GM21619 (cell line): ENCODE measurements around the gene IL32.

Source experiments
- ATAC-seq: cut with Tn5 transposase; IDR thresholded peaks from one replicate; pipeline ENCODE4 v1.9.1; 2021; ENCODE audit not compliant: unreplicated experiment

The IL32 gene

DNA sequence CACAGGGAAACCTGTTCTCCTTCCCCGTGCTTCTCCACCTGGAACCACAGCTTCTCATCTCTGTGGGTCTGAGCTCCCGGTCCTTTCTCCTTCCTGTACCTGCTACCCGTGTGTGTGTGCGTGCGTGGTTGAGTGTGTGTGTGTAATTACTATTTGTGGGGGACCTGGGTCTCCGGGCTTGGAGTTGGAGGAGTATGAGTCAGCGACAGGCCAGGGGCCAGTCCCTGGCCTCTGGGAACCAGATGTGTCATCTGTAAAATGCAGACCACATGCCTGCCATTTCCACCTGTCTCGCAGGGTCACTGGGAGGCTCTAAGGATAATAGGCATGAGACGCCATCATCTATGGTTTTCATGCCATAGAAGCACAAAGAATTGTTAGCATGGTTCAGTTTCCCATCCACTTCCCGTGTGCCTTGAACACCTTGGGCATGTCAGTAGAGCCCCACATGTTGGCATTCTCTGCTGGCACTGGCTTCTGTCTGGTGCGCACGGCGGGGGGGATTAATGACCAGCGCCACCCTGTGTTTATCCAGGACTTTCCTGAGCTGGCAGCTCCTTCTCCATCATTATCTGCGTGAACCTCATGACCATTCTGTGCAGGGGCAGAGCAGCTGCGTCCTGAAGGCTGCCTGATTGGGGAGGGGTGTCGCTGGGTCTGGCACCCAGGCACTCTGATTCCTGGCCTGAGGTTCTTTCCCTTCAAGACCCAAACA lies 48.5 kb downstream of the IL32 start:
- ATAC-seq = no peak

DNA sequence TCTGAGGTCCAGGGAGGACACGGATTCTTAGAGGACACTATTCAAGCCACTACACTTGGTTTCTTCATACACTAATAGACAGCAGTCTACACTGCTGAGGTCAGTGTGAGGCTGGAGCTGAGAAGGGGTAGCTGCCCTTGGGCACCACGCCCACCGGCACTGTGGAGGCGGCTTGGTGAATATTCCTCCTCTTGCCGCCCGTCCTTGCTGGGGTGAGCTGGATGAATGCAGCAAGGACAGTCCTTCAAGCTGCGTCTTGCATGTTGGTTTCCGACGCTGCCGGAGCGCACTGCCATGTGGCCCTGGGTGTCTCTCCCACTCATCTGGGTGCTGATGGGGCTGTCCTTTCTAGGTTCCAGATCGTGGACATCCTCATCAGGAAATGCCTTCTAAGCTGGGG lies 49.6 kb downstream of the IL32 start:
- ATAC-seq = no peak

DNA sequence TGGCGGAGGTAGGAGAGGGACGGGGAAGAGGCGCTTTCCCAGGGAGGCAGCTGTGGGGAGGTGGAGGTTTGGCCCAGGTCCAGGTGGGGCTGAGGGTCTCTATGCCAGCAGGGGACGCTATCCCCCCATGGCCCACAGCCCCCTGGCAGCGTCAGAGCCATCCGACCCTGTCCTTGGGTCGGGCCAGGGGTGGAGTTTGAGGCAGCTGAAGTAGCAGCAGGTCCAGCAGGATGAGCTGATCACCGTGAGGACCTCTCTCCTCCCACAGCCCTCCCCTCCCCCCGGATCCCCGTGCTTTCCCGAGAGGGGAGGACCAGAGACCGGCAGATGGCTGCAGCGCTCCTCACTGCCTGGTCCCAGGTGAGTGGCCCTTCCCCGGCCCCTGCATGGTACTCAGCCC lies 50.1 kb downstream of the IL32 start:
- no peak for ATAC-seq

DNA sequence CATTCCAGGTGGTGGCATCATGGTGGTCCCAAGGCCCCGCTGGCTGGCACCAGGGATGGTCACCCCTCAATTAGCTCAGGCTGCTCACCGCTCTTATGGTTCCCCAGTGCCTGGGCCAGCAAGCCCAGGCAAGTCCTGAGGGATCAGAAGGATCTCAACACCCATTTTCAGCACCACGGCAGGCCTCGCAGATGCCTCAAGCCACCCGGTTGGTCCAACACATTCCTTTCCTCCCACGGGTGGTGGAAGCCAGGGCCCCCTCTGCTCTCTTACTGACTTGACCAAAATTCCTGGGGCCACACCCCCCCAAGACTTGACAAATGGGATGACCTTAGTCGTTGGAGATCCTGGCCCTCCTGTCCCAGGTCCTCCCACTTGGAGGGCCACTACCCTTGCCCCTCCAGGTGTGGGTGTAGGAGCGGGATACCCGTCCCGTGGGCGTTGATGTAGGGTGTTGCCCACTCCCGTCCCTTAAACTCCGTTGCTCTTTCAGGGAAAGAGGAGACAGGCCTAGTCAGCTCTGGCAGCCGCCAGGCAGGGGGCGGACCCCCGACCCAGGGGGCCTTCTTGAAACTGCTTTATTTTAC lies 52.9 kb downstream of the IL32 start:
- ATAC-seq = no peak

DNA sequence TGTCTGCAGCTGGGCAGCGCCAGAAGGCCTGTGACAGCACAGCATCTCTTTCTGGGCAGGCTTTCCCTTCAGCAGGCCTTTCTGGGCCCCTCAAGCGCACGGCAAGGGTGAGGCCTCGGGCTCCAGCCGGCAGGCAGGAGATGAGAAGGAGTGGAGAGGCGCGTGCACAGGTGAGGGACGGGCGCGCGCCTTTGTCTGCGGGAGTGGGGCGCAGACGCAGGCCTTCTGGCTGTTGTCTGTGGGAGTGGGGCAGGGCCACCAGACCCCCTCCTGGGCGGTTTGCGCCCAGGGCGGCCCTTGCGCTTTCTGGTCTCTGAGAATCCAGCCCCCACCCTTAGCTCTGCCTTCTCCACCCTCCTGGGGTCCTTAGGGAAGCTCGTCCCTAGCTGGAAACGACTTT lies 53.4 kb downstream of the IL32 start:
- ATAC-seq = no peak
